HG03521 (cell line): ENCODE data around the gene TET2.
A peak's percentile ranks its signal among the peaks of the same experiment; 100 is the strongest.

Experiments used
- ATAC-seq: cut with Tn5 transposase; IDR thresholded peaks from one replicate; pipeline ENCODE4 v1.9.1; 2021; ENCODE audit warnings: mild to moderate bottlenecking, moderate library complexity; ENCODE audit not compliant: unreplicated experiment

The TET2 gene

DNA sequence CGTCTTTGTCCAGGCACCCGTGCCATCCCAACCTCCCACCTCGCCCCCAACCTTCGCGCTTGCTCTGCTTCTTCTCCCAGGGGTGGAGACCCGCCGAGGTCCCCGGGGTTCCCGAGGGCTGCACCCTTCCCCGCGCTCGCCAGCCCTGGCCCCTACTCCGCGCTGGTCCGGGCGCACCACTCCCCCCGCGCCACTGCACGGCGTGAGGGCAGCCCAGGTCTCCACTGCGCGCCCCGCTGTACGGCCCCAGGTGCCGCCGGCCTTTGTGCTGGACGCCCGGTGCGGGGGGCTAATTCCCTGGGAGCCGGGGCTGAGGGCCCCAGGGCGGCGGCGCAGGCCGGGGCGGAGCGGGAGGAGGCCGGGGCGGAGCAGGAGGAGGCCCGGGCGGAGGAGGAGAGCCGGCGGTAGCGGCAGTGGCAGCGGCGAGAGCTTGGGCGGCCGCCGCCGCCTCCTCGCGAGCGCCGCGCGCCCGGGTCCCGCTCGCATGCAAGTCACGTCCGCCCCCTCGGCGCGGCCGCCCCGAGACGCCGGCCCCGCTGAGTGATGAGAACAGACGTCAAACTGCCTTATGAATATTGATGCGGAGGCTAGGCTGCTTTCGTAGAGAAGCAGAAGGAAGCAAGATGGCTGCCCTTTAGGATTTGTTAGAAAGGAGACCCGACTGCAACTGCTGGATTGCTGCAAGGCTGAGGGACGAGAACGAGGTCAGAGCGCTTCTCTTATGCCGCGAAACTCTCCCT lies at the start of gene TET2:
Gene TET2, plus strand, starts transcription at position 601 of the 740 bp plus-strand sequence. CDS start 87,067 bp downstream, outside the sequence.
- ATAC-seq = peak; percentile 88

DNA sequence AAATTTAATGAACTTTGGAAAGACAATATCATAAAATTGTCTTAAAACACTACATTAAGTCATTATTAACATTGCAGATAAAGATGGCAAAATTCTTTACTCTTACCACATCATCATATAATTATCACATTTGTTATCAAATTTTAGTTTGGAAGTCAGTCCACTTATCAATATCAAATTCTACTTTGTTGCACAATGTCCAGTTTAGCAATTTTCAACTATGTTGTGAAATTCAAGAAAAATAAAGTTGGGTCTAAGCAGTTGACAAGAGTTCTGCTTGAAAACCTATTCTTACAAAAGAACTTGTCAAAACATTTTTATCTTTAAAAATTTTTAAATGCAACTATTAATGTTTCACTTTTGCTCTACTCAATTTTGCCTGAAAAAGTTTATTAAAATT lies 44.7 kb upstream of the TET2 start:
- ATAC-seq = no peak

DNA sequence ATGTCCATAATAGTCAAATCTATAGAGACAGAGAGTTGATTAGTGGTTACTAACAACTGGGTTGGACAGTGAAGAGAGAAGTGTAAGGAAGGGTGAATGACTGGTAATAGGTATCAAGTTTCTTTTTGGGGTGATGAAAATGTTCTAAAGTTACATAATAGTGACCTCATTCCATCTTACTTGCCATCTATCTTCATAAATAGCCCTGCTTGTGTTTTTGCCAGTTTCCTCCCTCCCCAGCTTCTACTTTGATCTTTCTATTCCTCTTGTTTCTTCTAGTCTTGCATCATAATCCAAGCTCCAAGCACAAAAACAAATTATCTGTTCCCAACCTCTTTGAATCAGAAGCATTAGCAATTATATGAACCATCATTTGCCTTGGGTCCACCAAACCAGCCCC lies 40.2 kb upstream of the TET2 start:
- no peak for ATAC-seq

DNA sequence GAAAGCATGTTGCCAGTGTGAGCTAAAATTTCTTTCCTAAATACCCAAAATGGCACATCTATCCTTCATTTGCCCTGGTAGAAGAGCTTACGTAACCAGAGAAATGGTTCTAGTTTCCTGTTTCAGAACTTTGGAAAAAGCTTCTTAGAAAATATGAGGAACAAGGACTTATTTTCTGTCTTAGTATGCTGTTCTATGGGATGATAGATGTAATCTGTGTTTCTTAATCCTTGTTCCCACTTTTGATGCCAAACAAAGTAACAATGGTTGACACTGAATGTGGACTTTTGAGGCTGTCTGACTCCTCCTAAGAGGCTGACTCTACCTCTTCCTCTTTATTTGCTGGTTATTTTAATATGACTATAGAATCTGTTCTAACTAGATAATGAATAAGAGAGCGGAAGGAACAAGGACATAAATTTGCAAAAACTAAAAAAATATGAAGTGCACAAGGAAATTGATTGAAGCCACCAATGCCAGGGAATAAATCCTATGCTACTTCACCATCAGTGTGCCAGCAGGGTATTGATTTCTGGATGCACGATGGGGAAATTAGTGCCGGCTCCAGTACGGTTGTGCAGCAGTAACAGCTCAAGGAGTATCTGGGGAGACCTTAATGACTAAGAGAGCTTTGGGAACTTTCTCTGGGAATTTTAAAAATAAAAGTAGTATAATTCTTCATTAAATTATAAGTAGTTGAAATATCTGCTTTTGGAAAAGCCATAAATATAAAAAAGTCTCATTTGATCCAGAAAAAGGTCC lies 39.4 kb upstream of the TET2 start:
- ATAC-seq = no peak

DNA sequence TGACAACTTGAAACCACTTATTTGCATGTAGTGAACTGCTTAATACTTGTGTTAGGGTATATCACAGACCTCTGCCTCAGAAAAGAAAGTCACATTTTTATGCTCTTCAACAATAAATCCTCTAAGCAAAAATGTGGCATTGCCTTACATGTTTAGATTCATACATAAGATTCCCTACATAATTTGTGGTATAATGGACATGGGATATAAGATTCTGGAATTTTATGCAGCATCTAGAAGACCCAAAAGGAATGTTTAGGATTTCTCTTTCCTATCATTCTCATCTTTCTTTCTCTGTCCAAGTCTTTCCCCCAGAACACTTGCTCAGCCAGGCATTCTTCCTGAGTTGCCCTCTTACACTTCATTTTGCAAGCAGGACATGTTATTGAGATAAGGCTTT lies 37.7 kb upstream of the TET2 start:
- ATAC-seq = no peak

DNA sequence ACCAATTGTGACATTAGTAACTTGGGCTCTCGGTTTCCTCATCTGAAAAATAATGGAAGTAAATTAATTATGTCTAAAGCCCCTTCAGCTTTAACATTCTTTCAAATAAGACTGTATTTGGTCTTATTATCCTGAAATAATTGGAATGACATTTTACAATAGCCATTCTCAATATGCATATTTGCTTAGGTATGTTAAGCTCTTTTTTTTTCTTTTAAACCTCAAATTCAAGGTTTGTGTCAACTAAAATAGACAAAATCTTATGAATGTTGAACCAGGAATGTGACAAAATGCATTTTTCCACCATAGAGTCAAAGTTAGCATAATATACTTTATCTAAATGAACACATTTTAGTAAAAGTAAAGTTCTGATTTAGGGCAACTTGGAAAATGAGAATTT lies 34.4 kb upstream of the TET2 start:
- ATAC-seq = no peak

DNA sequence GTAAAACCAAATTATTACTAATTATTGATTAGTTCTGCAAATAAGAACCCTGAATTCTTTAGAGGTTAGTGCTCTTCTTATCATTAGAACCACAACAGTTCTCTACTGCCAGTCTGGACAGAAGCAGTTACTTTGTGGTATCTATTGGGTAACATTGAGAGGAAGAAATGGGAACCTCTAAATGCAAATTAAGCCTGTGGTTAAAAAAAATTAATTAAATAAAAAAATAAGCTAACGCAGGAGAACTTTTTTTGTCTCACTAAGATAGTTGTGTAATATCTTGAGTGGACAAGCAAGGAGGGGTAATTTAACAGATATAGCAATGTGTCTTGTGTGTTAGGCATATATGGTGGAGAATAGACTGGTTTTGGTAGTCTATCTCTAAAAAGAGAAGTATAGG lies 32.9 kb upstream of the TET2 start:
- no peak for ATAC-seq

DNA sequence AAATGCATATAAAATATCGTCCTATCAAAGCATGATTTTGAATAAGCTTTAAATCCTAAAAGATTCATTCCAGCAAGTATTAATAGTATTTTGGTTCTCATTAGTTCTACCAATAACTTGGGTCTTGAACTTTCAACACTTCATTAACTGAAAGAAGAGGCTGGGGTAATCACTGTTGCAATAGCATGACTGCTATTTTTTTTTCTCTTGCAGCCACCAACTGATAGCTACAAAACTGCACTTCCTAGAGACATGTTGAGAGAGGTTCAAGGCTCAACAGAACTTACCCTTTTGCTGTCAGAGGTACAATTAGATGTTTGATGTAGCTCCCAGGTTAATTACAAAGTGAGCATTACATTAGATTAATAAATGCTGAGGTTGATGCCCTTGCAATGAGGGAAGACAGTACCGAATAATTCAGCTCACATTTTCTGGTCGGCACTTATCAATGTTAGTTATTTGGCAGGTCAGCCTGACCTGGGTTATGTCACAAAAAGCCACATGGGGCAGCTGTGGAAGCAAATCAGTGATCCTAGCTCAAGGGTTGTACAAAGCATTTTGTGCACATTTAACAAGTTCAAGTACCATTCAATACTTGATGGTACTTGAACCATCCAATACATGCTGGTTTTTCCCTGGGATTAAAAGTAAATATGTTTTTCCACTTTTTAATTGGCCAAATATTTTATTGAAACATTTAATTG lies 29.9 kb upstream of the TET2 start:
- ATAC-seq = no peak

DNA sequence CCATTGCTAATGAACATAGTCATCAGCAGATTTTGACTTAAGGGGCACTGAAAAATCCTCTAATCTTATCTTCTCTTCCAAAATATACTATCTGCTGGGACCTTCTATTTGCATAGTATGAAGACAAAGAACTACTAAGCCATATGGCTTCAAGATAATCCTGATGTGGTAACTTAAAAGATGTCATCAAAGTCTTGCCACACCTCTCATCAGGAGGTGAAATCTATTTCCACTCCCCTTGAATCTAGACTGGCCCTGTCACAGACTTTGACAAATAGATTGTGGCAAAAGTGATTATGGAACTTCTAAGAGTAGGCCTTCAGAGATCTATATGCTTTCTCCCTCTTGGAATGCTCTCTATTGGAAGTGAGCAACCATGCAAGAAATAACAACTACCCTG lies 27.3 kb upstream of the TET2 start:
- ATAC-seq = no peak

DNA sequence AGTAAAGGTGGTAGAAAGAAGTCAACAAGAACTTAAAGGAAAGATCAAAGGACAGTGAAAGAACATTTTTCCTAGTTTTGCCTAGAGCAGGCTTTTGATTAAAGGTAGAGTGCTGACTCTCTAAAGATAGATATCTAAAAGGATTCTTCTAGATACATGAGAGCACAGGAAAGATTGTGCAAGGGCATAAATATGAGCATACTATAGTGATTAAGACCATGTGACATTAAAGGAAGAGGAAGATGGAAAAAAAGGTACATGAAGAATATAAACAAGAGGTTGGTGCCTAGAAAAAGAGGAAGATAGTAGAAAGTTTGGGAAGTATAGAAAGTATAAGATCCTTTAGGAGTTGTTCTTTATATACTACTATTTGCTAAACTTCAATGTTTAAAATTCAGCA lies 26.1 kb upstream of the TET2 start:
- no peak for ATAC-seq

DNA sequence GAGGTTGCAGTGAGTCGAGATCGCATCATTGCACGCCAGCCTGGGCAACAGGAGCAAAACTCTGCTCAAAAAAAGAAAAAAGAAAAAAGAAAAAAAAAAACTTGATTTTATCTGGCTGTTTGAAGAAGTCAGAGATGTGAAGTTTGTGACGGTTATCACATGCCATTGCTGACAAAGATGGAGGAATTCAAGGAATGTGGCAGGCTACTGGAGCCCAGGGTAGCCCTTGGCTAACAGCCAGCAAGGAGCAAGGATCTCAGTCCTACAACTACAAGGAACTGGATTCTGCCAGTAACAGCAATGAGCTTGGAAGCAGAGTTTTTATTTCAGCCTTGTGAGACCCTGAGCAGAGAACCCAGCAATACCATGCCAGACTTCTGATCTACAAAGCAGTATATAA lies 24.3 kb upstream of the TET2 start:
- ATAC-seq = no peak

DNA sequence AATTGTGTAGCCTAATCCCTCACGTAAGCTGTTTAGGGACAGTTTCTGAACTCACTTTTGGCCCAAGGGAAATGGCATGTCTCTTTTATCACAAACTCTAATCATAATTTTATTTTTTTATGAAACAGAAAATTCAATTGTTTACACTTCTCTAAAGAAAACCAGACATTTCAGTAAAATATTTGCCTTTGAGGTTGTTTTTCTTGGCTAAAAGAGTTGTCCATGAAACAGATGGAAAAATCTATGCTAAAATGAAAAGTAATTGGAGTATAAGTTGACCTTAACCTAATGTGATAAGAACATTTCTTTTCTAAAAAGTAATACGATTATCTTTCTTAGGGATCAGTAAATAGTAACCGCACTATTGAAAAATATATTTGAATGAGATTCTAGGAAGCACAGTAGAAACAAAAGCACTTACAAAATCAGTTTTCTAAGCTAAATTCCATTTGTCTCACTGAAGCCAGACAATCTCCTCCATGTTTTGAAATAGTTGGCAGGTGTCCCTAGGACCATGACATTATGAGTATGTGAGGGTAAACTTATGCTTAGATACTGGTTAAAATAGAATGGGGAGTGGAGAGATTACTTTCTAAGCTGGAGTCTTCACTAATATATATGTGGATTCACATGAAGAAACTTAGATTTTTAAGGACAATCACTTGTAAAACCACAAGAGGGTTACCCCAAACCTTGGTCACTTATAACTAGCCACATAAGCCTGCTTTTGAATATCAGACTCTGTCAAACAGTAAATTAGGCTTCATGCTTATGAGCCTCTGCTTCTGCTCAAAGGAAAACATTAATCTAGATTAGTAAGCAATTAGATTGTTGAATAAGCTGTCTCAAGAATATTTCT lies 20.1 kb upstream of the TET2 start:
- no peak for ATAC-seq

DNA sequence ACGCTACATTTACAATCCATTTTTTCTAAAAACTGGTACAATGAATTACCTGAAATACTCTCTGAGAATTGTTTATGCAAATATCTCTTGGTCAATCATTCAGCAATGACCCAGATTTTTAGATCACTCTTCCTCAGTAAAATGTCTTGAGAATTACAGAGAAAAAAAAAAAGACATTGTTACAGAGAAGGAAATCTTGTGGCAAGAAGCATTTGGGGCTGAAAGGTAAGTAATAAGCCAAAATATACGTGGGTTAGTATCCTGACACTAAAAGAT lies 19.6 kb upstream of the TET2 start:
- no peak for ATAC-seq

DNA sequence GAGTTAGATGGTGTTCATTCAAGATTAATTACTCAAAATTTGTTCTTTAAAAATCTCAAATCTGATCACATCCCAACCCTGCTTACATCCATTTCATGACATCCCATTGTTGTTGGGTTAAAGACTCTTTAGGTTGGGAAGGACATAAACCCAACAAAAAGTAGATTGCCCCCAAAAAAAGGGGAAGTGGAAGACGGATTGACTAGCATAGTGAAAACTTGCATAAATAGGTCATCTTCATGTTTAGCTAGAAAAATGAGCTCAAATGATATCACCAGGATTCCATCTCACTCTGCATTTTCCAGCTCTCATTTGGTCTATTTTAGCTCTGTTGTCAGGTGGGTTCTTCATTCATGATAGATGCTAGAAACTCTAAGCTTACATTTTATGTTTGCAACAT lies 18.5 kb upstream of the TET2 start:
- ATAC-seq = no peak

DNA sequence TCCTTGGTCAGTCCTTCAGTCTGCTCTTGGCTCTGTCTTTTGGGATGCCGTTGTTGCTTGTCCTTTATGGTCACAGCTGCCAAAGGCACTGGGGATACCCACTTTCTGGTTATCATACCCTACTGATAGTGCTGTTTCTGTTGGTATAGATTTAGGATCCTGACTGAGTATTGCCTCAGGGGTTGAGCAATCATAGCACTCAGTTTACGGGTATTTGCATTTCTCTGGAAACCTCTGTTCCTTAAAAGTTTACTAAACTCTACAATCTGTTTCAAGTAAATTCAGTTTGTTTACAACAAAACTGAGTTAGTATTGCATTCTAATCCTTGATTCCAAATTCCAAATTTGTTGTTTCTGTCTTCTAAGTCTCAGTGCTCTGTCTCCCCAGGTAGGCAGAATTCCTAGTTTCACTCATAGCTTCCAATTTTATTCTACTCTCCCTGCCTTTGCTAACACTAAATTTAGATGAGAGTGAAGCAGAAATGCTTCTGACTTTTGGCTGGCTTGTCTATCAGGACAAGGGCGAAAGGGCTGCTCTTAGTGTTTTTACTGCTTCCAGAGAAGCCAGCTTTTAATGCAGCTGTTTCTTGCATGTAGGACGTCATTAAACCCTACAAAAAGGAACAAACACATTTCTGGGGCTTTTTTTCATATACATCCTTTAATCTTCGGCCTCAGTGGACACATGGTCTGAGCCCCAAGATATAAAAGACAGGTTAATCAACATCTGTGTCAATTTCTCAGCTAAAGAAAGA lies 17.2 kb upstream of the TET2 start:
- ATAC-seq = no peak

DNA sequence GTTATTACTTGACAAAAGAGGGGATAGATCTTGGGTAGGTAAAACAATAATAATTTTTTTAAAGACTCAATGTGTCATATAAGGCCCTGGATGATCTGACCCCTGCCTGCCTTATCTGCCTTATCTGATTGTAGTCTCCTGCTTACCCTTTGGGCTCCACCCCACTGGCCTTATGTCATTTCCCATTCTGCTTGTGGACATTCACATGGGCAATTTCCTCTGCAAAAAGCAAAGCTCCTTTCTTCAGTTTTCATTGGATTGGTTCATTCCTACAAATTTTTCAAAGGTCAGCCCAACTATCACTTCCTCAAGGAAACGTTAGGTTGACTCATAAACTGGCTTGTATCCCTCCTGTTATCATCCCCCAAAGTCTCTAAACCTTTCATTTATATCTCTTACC lies 15.7 kb upstream of the TET2 start:
- ATAC-seq = no peak

DNA sequence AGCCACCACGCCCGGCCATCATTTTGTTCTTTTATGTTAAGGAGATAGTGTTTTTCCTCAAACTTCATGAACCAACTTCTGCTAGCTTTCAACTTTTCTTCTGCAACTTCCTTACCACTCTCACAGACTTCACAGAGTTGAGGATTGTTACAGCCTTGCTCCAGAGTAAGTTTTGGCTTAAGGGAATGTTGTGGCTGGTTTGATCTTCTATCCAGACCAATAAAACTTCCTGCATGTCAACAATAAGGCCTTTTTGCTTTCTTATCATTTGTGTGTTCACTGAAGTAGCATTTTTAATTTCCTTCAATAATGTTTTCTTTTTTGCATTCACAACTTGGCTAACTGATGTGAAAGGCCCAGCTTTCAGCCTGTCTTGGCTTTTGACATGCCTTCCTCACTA lies 12.7 kb upstream of the TET2 start:
- ATAC-seq = no peak

DNA sequence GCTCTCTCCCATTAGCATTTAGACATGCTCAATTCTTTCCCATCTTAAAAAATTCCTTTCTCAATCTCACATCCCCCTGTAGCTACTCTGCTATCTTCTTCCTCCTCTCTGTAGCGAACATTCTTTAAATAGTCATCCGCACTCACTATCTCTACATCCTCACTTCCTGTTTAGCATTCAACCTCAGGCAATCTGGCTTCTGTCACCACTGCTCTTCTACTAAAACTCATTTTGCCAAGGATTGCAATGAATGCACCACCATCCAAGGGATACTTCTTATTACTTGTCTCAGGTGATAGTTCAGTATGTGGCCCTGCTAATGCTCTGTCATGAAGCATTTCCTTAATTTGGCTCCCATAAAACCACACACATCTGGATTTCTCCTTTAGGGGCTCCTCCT lies 10.9 kb upstream of the TET2 start:
- no peak for ATAC-seq

DNA sequence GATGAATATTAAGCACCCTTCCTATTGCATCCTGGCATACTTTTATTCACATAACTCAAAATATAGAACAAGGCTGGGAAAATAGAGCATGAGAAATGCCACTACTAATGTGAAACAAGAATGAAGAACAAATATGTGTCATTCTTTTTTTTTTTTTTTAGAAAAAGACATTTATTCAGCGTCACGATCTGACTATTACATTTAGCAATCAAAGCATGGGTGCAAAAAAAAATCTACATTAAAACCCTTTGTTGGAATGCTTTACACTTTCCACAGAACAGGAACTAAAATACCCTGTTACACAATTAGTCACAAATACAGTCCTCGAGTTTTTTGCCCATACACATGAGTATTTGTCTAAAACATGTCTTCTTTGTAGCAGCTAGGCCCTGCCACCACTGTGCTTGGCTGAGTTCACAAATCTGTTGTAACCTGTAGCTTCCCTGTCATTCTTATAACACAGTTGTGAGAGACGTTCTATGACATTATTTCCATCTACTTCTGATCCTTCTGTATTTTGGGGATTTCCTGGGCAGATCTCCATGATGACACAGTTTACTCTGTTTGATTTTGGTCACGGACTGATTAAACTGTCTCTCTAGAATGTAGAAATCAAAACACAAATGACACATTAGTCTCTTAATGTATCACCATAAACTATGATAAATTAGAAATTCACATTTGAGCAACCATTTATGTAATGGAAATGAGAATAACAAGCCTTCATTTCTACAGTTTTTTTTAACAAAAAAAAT lies 9.4 kb upstream of the TET2 start:
- no peak for ATAC-seq

DNA sequence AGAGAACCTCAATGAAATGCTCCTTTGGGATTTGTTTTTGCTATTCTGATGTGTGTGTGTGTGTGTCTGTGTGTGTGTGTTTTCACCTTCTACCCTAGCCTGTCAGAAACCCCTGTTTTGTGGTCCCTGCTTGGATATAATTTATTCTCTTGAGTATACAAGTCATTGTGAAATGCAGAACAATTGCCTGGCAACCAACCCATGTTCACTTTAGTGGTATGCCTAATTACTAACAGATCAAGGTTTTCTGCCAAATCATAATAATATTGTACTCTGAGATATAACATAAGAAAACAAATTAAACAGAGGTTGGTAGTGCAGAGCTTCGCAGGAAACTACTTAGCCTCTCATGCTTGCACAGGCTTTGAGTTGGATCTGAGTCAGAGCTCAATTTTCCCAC lies 7.0 kb upstream of the TET2 start:
- no peak for ATAC-seq
